Skeletal muscle tissue (tissue), 4 donors: Measurements from ENCODE around the gene EXOC3L2. TPM values are rescaled to one million over a fixed set of nuclear protein-coding genes. Genes with fewer than 3 reads are reported as not detected.
"Not testable (repeated sequence)": the region's sequence is repeated elsewhere in the genome, so short reads cannot be mapped to it uniquely, and the experiment has no call there.

Experiments used
- H3K27ac ChIP-seq: one replicate; pipeline ENCODE4 v1.7.0; 2013; ENCODE audit warnings: mild to moderate bottlenecking, low read depth, low read length, inconsistent platforms
- H3K27me3 ChIP-seq, 3 donors: one replicate each; pipeline ENCODE4 v1.7.0; 2013; ENCODE audit warnings: low read length in 3 of 3; ENCODE audit not compliant: control insufficient read depth in 3 of 3, insufficient read depth in 3 of 3
- H3K36me3 ChIP-seq, 3 donors: one replicate each; pipeline ENCODE4 v1.7.0; 2013; ENCODE audit warnings: low read length in 3 of 3; ENCODE audit not compliant: control insufficient read depth in 3 of 3, insufficient read depth in 3 of 3
- H3K4me1 ChIP-seq, 3 donors: one replicate each; pipeline ENCODE4 v1.7.0; 2013; ENCODE audit warnings: low read length in 3 of 3, mild to moderate bottlenecking in 3 of 3; ENCODE audit not compliant: control insufficient read depth in 3 of 3, insufficient read depth in 3 of 3
- H3K4me3 ChIP-seq, 3 donors: one replicate each; pipeline ENCODE4 v1.7.0; 2013; ENCODE audit warnings: low read length in 3 of 3
- H3K9ac ChIP-seq, 3 donors: one replicate each; pipeline ENCODE4 v1.7.0; 2013; ENCODE audit warnings: low read length in 3 of 3, mild to moderate bottlenecking in 3 of 3, moderate library complexity in 2 of 3, low read depth in 1 of 3
- H3K9me3 ChIP-seq, 3 donors: one replicate each; pipeline ENCODE4 v1.7.0; 2013; ENCODE audit warnings: low read length in 3 of 3; ENCODE audit not compliant: control insufficient read depth in 3 of 3
- total RNA-seq: library from RNA; depleted of rRNA; stranded (reverse); fragments of >200 nt; gene quantifications from one replicate; pipeline ENCODE4 v1.2.3, GENCODE V29; 2014
- donor health status: Osteomylitis.

The EXOC3L2 gene
- total RNA-seq, 1 donor from 2014 or later = 2.1 TPM

GRCh38 chr19:45276284-45276687 is 31.1 kb upstream of the EXOC3L2 start:
- peaks cover 37 to 41% (median 40%) of the 10 kb centered on the region in 3 donors for H3K36me3 ChIP-seq
- H3K27me3 ChIP-seq = no peaks in the 10 kb centered on the region
- no peak overlapping the region for H3K9ac ChIP-seq
- no peak overlapping the region for H3K4me3 ChIP-seq
- no peak overlapping the region for H3K27ac ChIP-seq
- H3K4me1 ChIP-seq = no peaks in the 10 kb centered on the region
- no peaks in the 10 kb centered on the region for H3K9me3 ChIP-seq

- H3K9ac ChIP-seq = no peak overlapping the region
- H3K27ac ChIP-seq = no peak overlapping the region
- H3K36me3 ChIP-seq = peaks cover 36 to 39% (median 38%) of the 10 kb centered on the region in 3 donors
- no peaks in the 10 kb centered on the region for H3K27me3 ChIP-seq
- no peaks in the 10 kb centered on the region for H3K4me1 ChIP-seq
- no peak overlapping the region for H3K4me3 ChIP-seq
- no peaks in the 10 kb centered on the region for H3K9me3 ChIP-seq
Measured at GRCh38 chr19:45275370-45275971, 30.3 kb upstream of the EXOC3L2 start.

GRCh38 chr19:45273521-45273855 is 28.3 kb upstream of the EXOC3L2 start:
- H3K9ac ChIP-seq = no peak overlapping the region
- H3K4me3 ChIP-seq = no peak overlapping the region
- H3K9me3 ChIP-seq = no peaks in the 10 kb centered on the region
- H3K36me3 ChIP-seq = peaks cover 25 to 34% (median 31%) of the 10 kb centered on the region in 3 donors
- no peaks in the 10 kb centered on the region for H3K27me3 ChIP-seq
- H3K27ac ChIP-seq = no peak overlapping the region
- no peaks in the 10 kb centered on the region for H3K4me1 ChIP-seq

- H3K9ac ChIP-seq = no peak overlapping the region
- H3K27ac ChIP-seq = no peak overlapping the region
- no peaks in the 10 kb centered on the region for H3K4me1 ChIP-seq
- peaks cover 20 to 25% (median 22%) of the 10 kb centered on the region in 3 donors for H3K36me3 ChIP-seq
- no peaks in the 10 kb centered on the region for H3K9me3 ChIP-seq
- H3K4me3 ChIP-seq = no peak overlapping the region
- H3K27me3 ChIP-seq = no peaks in the 10 kb centered on the region
Measured at GRCh38 chr19:45271735-45272108, 26.5 kb upstream of the EXOC3L2 start.

DNA sequence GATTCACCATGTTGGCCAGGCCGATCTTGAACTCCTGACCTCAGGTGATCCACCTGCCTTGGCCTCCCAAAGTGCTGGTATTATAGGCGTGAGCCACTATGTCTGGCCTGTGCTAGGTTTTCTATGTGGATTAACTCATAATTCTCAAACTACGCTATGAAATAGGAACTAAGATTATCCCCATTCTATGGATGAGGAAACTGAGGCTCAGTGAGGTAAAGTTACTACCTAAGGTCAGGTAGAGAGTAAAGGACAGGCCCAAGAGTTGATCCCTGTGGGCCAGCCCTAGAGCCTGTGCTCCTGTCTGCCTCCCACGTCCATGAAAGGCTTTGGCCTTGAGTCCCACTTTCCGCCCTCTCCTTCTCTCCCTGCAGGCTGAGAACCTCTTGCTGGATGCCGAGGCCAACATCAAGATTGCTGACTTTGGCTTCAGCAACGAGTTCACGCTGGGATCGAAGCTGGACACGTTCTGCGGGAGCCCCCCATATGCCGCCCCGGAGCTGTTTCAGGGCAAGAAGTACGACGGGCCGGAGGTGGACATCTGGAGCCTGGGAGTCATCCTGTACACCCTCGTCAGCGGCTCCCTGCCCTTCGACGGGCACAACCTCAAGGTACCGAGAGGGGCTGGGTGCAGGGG is 26.0 kb upstream of the EXOC3L2 start:
- H3K9me3 ChIP-seq = no peaks in the 10 kb centered on the region
- H3K4me3 ChIP-seq = no peak overlapping the region
- no peaks in the 10 kb centered on the region for H3K4me1 ChIP-seq
- H3K36me3 ChIP-seq = peaks cover 20 to 27% (median 22%) of the 10 kb centered on the region in 3 donors
- H3K27me3 ChIP-seq = no peaks in the 10 kb centered on the region
- H3K9ac ChIP-seq = no peak overlapping the region
- H3K27ac ChIP-seq = no peak overlapping the region

DNA sequence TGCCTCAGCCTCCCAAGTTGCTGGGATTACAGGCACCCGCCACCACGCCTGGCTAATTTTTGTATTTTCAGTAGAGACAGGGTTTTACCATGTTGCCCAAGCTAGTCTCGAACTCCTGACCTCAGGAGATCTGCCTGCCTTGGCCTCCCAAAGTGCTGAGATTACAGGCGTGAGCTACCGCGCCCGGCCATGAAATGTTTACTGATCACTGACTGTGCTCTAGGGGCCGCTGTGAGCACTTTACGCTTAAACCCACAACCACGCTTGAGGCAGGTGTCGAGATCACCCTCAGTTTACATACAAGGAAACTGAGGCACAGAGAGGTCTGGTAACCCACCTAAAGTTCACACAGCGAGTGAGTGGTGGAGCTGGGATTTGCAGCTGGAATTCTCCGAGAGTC is 24.7 kb upstream of the EXOC3L2 start:
- H3K4me1 ChIP-seq, H3K9ac ChIP-seq, H3K27ac ChIP-seq, H3K9me3 ChIP-seq, H3K4me3 ChIP-seq, H3K27me3 ChIP-seq: not testable (repeated sequence)
- peaks cover 16 to 23% (median 17%) of the 10 kb centered on the region in 3 donors for H3K36me3 ChIP-seq

GRCh38 chr19:45267296-45267695 is 22.1 kb upstream of the EXOC3L2 start:
- Histone ChIP-seq H3K9ac (no peak overlapping the region), H3K4me3 (no peak overlapping the region), H3K27me3 (no peaks in the 10 kb centered on the region), H3K4me1 (no peaks in the 10 kb centered on the region), H3K36me3 (peaks cover 9 to 16% (median 13%) of the 10 kb centered on the region in 3 donors), H3K27ac (no peak overlapping the region), H3K9me3 (no peaks in the 10 kb centered on the region)

DNA sequence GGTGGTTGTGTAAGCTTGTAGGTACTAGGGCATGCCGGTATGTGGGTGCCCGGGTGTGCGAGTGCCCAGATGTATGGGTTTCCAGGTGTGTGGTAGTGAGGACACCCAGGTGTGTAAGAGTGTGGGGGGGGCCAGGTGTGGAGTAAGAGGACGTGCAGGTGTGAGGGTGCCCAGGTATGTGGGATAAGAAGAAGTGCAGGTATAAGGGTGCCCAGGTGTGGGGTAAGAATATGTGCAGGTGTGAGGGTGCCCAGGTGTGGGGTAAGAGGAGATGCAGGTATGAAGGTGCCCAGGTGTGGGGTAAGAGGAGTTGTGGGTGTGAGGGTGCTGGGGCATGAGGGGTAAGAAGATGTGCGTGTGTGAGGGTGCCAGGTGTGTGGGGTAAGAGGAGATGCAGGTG is 20.2 kb upstream of the EXOC3L2 start:
- H3K9me3 ChIP-seq = no peaks in the 10 kb centered on the region
- no peak overlapping the region for H3K27ac ChIP-seq
- H3K4me3 ChIP-seq = no peak overlapping the region
- peaks cover 4 to 6% (median 4%) of the 10 kb centered on the region in 3 donors for H3K36me3 ChIP-seq
- H3K4me1 ChIP-seq = no peaks in the 10 kb centered on the region
- no peak overlapping the region for H3K9ac ChIP-seq
- H3K27me3 ChIP-seq = no peaks in the 10 kb centered on the region

GRCh38 chr19:45264781-45265317 is 19.6 kb upstream of the EXOC3L2 start:
- Histone ChIP-seq H3K9me3 (no peaks in the 10 kb centered on the region), H3K4me3 (no peak overlapping the region), H3K27me3 (no peaks in the 10 kb centered on the region), H3K36me3 (peaks cover 4 to 6% (median 4%) of the 10 kb centered on the region in 3 donors), H3K4me1 (no peaks in the 10 kb centered on the region), H3K27ac (no peak overlapping the region), H3K9ac (no peak overlapping the region)

DNA sequence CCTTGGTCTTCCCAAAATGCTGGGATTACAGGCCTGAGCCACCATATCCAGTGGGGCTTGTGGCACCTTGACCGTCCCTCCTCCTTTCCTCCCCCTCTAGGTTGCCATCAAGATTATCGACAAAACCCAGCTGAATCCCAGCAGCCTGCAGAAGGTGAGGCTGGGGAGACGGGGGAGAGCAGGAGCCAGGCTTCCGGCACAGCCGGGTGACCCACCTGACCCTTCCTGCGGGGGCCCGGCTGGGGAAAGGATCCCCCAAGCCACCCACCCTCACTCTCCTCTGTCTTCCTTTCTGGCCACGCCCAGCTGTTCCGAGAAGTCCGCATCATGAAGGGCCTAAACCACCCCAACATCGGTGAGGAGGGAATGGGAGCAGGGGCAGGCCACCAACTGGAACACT is 17.8 kb upstream of the EXOC3L2 start:
- no peak overlapping the region for H3K27ac ChIP-seq
- H3K9ac ChIP-seq = no peak overlapping the region
- no peaks in the 10 kb centered on the region for H3K9me3 ChIP-seq
- no peaks in the 10 kb centered on the region for H3K4me1 ChIP-seq
- H3K36me3 ChIP-seq = peaks cover 2 to 6% (median 4%) of the 10 kb centered on the region in 3 donors
- H3K27me3 ChIP-seq = no peaks in the 10 kb centered on the region
- no peak overlapping the region for H3K4me3 ChIP-seq
